ENCODE data around the gene MYRF.

Gene MYRF

GRCh38 chr11:61716478-61717285, 35.8 kb upstream of the MYRF start:
- H3K4me1 Mint-ChIP-seq: peaks cover 18% of the 10 kb centered on the region
- peak overlapping the region in 2 of 3 experiments; percentile 29 to 34 for H3K27ac Mint-ChIP-seq
- TF ChIP-seq CTCF (IDR thresholded peaks at IDR 0.05; ENCODE audit: unreplicated experiment in 3 of 3): no peak
- peaks cover 10% of the 10 kb centered on the region for H3K27me3 Mint-ChIP-seq (ENCODE audit: low read depth)
- H3K9me3 Mint-ChIP-seq: no peaks in the 10 kb centered on the region
- peak overlapping the region; percentile 40 to 60 (median 52) for H3K4me3 Mint-ChIP-seq
- H3K36me3 Mint-ChIP-seq (ENCODE audit: low read depth): no peaks in the 10 kb centered on the region

GRCh38 chr11:61717286-61718033, 35.0 kb upstream of the MYRF start:
- H3K4me3 Mint-ChIP-seq: peak overlapping the region; percentile 83 to 89 (median 85)
- H3K27ac Mint-ChIP-seq: peak overlapping the region; percentile 59 to 80 (median 65)
- H3K9me3 Mint-ChIP-seq: no peaks in the 10 kb centered on the region
- H3K27me3 Mint-ChIP-seq (ENCODE audit: low read depth): peaks cover 10% of the 10 kb centered on the region
- no peaks in the 10 kb centered on the region for H3K36me3 Mint-ChIP-seq (ENCODE audit: low read depth)
- H3K4me1 Mint-ChIP-seq: peaks cover 18% of the 10 kb centered on the region
- TF ChIP-seq CTCF (IDR thresholded peaks at IDR 0.05; ENCODE audit: unreplicated experiment in 3 of 3): no peak

GRCh38 chr11:61718046-61718531, 34.3 kb upstream of the MYRF start:
- Mint-ChIP-seq H3K27ac (peak overlapping the region; percentile 59 to 80 (median 65)), H3K36me3 (ENCODE audit: low read depth) (no peaks in the 10 kb centered on the region), H3K4me1 (peaks cover 18% of the 10 kb centered on the region), H3K27me3 (ENCODE audit: low read depth) (peaks cover 10% of the 10 kb centered on the region), H3K9me3 (no peaks in the 10 kb centered on the region), H3K4me3 (peak overlapping the region; percentile 83 to 89 (median 85))
- TF ChIP-seq CTCF (IDR thresholded peaks at IDR 0.05; ENCODE audit: unreplicated experiment in 3 of 3): no peak

GRCh38 chr11:61718621-61719302, 33.7 kb upstream of the MYRF start:
- H3K36me3 Mint-ChIP-seq (ENCODE audit: low read depth): no peaks in the 10 kb centered on the region
- H3K27ac Mint-ChIP-seq: peak overlapping the region; percentile 59 to 80 (median 65)
- H3K4me1 Mint-ChIP-seq: peaks cover 18% of the 10 kb centered on the region
- no peak for TF ChIP-seq CTCF (IDR thresholded peaks at IDR 0.05; ENCODE audit: unreplicated experiment in 3 of 3)
- H3K9me3 Mint-ChIP-seq: no peaks in the 10 kb centered on the region
- peaks cover 9% of the 10 kb centered on the region for H3K27me3 Mint-ChIP-seq (ENCODE audit: low read depth)
- H3K4me3 Mint-ChIP-seq: peak overlapping the region; percentile 83 to 89 (median 85)

GRCh38 chr11:61719978-61720377, 32.5 kb upstream of the MYRF start:
- TF ChIP-seq CTCF (IDR thresholded peaks at IDR 0.05; ENCODE audit: unreplicated experiment in 3 of 3): no peak
- Mint-ChIP-seq H3K36me3 (ENCODE audit: low read depth) (no peaks in the 10 kb centered on the region), H3K27me3 (ENCODE audit: low read depth) (peaks cover 4% of the 10 kb centered on the region), H3K4me3 (peak overlapping the region in 1 of 3 experiments; percentile 21), H3K4me1 (peaks cover 18% of the 10 kb centered on the region), H3K27ac (no peak overlapping the region), H3K9me3 (no peaks in the 10 kb centered on the region)

All from nephron (organoid).